Liver (tissue), 9 donors: ENCODE results near the gene REG1B. TPM values are rescaled to one million over a fixed set of nuclear protein-coding genes. Genes with fewer than 3 reads are reported as not detected.

ENCODE experiments used
- DNase-seq: peaks from one replicate; pipeline ENCODE4 v3.0.0-alpha.2; 2017; ENCODE audit warnings: low spot score
- H3K27ac ChIP-seq, 2 donors: one replicate each; pipeline ENCODE4 v1.7.0; 2013; ENCODE audit warnings: inconsistent platforms in 2 of 2, low read length in 2 of 2, control low read depth in 1 of 2, low read depth in 1 of 2, mild to moderate bottlenecking in 1 of 2
- H3K27me3 ChIP-seq, 4 donors: one replicate each; pipeline versions ENCODE4 v1.6.1 to v1.7.0; 2013; ENCODE audit warnings: low read length in 3 of 4, inconsistent platforms in 1 of 4, mild to moderate bottlenecking in 1 of 4, moderate library complexity in 1 of 4; ENCODE audit not compliant: control insufficient read depth in 4 of 4, insufficient read depth in 4 of 4
- H3K36me3 ChIP-seq, 4 donors: one replicate each; pipeline versions ENCODE4 v1.6.1 to v1.7.0; 2013; ENCODE audit warnings: low read length in 3 of 4, mild to moderate bottlenecking in 3 of 4, low read depth in 1 of 4, moderate library complexity in 1 of 4; ENCODE audit not compliant: control insufficient read depth in 4 of 4, insufficient read depth in 3 of 4
- H3K4me1 ChIP-seq, 4 donors: one replicate each; pipeline versions ENCODE4 v1.6.1 to v1.7.0; 2013; ENCODE audit warnings: low read length in 3 of 4, mild to moderate bottlenecking in 3 of 4, moderate library complexity in 1 of 4; ENCODE audit not compliant: control insufficient read depth in 4 of 4, insufficient read depth in 4 of 4
- H3K4me3 ChIP-seq, 3 donors: one replicate each; pipeline versions ENCODE4 v1.6.1 to v1.7.0; 2013; ENCODE audit warnings: low read length in 3 of 3, control low read depth in 1 of 3, low read depth in 1 of 3, mild to moderate bottlenecking in 1 of 3
- H3K9ac ChIP-seq, 2 donors: one replicate each; pipeline ENCODE4 v1.7.0; 2013; ENCODE audit warnings: low read length in 2 of 2, mild to moderate bottlenecking in 2 of 2, moderate library complexity in 2 of 2, control low read depth in 1 of 2, low read depth in 1 of 2
- H3K9me3 ChIP-seq, 4 donors: one replicate each; pipeline versions ENCODE4 v1.6.1 to v1.7.0; 2013; ENCODE audit warnings: low read length in 3 of 4; ENCODE audit not compliant: control insufficient read depth in 4 of 4
- CTCF ChIP-seq: fragments of 150-350 bp; IDR thresholded peaks from 2 replicates; pipeline ENCODE4 v1.5.1; 2017; ENCODE audit warnings: improper control_type of control experiment, low read depth, low read length; ENCODE audit not compliant: missing input control
- FOXA1 ChIP-seq: IDR thresholded peaks from 2 replicates; pipeline ENCODE4 v1.6.1; 2016; ENCODE audit warnings: antibody characterized with exemption
- FOXA2 ChIP-seq: IDR thresholded peaks from 2 replicates; pipeline ENCODE4 v1.6.1; 2016; ENCODE audit warnings: antibody characterized with exemption
- GABPA ChIP-seq, 2 donors: IDR thresholded peaks in 1 of 2; conservative IDR thresholded peaks in 1 of 2; 2 replicates each; pipeline ENCODE4 v1.6.1; 2016; ENCODE audit warnings: antibody characterized with exemption in 2 of 2, mild to moderate bottlenecking in 1 of 2, moderate library complexity in 1 of 2
- HNF4A ChIP-seq, 2 donors: conservative IDR thresholded peaks; 2 replicates each; pipeline ENCODE4 v1.6.1; 2016; ENCODE audit warnings: antibody characterized with exemption in 2 of 2, mild to moderate bottlenecking in 2 of 2
- JUND ChIP-seq, 2 donors: IDR thresholded peaks; 2 replicates each; pipeline ENCODE4 v1.6.1; 2016; ENCODE audit warnings: antibody characterized with exemption in 2 of 2
- MAX ChIP-seq: IDR thresholded peaks from 2 replicates; pipeline ENCODE4 v1.6.1; 2016; ENCODE audit warnings: antibody characterized with exemption
- NR2F2 ChIP-seq: IDR thresholded peaks from 2 replicates; pipeline ENCODE4 v1.6.1; 2016; ENCODE audit warnings: antibody characterized with exemption
- RAD21 ChIP-seq, 2 donors: IDR thresholded peaks; 2 replicates each; pipeline ENCODE4 v1.6.1; 2016; ENCODE audit warnings: antibody characterized with exemption in 2 of 2, mild to moderate bottlenecking in 2 of 2
- REST ChIP-seq: IDR thresholded peaks from 2 replicates; pipeline ENCODE4 v1.6.1; 2016; ENCODE audit warnings: antibody characterized with exemption, mild to moderate bottlenecking
- RXRA ChIP-seq, 2 donors: IDR thresholded peaks; 2 replicates each; pipeline ENCODE4 v1.6.1; 2017 to 2018; ENCODE audit warnings: antibody characterized with exemption in 2 of 2, mild to moderate bottlenecking in 1 of 2
- SP1 ChIP-seq: IDR thresholded peaks from 2 replicates; pipeline ENCODE4 v1.6.1; 2018; ENCODE audit warnings: antibody characterized with exemption, mild to moderate bottlenecking
- TAF1 ChIP-seq: conservative IDR thresholded peaks from 2 replicates; pipeline ENCODE4 v1.6.1; 2016; ENCODE audit warnings: antibody characterized with exemption, mild to moderate bottlenecking
- YY1 ChIP-seq: IDR thresholded peaks from 2 replicates; pipeline ENCODE4 v1.6.1; 2016; ENCODE audit warnings: antibody characterized with exemption, mild to moderate bottlenecking
- ZBTB33 ChIP-seq: IDR thresholded peaks from 2 replicates; pipeline ENCODE4 v1.6.1; 2016; ENCODE audit warnings: antibody characterized with exemption
- WGBS: extraction: QIAGEN DNeasy Blood & Tissue Kit; methylation state at CpG from one replicate; pipeline ENCODE4 v1.1.7; 2013; 5-methylcytosine and 5-hydroxymethylcytosine counted together
- polyA plus RNA-seq, 2 donors: library from polyadenylated mRNA; stranded (reverse) in 1 of 2; unstranded in 1 of 2; fragments of 200-250 nt in 1 of 2; fragments of >200 nt in 1 of 2; fragmentation: Nextera tagmentation in 1 of 2; extraction: Ambion mirVana in 1 of 2; gene quantifications; one replicate each; pipeline versions ENCODE4 v1.2.1 to v1.2.3, GENCODE V29; 2013 to 2015
- total RNA-seq, 2 donors: library from RNA; depleted of rRNA; stranded (reverse); fragments of >200 nt; gene quantifications; one replicate each; pipeline ENCODE4 v1.2.3, GENCODE V29; 2014
- donor health status: healthy.
- donor health status: healthy.
- donor health status: healthy.
- donor health status: healthy.
- donor health status: healthy.

Gene REG1B
- total RNA-seq = not detected
- polyA plus RNA-seq = under 1 TPM in 1 of 2 donors, not detected in 1; 0.18 TPM

GRCh38 chr2:79087785-79088364 is at the start of gene REG1B:
REG1B (minus strand) TSS chr2:79087993; CDS start chr2:79087612, 381 bp downstream.
- H3K4me1 ChIP-seq = no peaks in the 10 kb centered on the region
- DNase-seq = no peak
- H3K9ac ChIP-seq = no peak within 1 kb of the TSS
- H3K27ac ChIP-seq = no peak within 1 kb of the TSS
- H3K4me3 ChIP-seq = no peak within 1 kb of the TSS
- no peaks in the 10 kb centered on the region for H3K9me3 ChIP-seq
- TF ChIP-seq CTCF (no peak), GABPA (IDR thresholded peaks at IDR 0.05 in 1 of 2, conservative IDR thresholded peaks at IDR 0.05 in 1 of 2) (no peak)
- no peaks in the 10 kb centered on the region for H3K27me3 ChIP-seq
- 48% methylated on average over 2 of the region's 2 CpGs for whole genome bisulfite sequencing
- no peaks in the 10 kb centered on the region for H3K36me3 ChIP-seq

- Histone ChIP-seq H3K36me3 (no peaks in the 10 kb centered on the region), H3K27ac (no peak overlapping the region), H3K4me3 (no peak overlapping the region), H3K9me3 (no peaks in the 10 kb centered on the region), H3K27me3 (peaks cover 0 to 2% (median 0%) of the 10 kb centered on the region in 4 donors), H3K4me1 (no peaks in the 10 kb centered on the region), H3K9ac (no peak overlapping the region)
- TF ChIP-seq MAX (no peak), YY1 (no peak), GABPA (IDR thresholded peaks at IDR 0.05 in 1 of 2, conservative IDR thresholded peaks at IDR 0.05 in 1 of 2) (no peak), REST (no peak), SP1 (no peak), HNF4A (conservative IDR thresholded peaks at IDR 0.05) (no peak), NR2F2 (no peak), FOXA1 (no peak), TAF1 (no peak), FOXA2 (no peak), ZBTB33 (no peak), RXRA (IDR thresholded peaks at IDR 0.05) (no peak), CTCF (no peak), JUND (IDR thresholded peaks at IDR 0.05) (no peak), RAD21 (IDR thresholded peaks at IDR 0.05) (no peak)
- 69% methylated on average over 4 of the region's 4 CpGs for WGBS
- no peak for DNase-seq
These were observed 43.9 kb upstream of the REG1B start for GRCh38 chr2:79131687-79132086.
